HL-60/S4 treated with phorbol 12-myristate 13-acetate at 8.2 ng/mL for 4 days and 3 days (cell line): ENCODE results near the gene SEBOX.

ENCODE experiments used
- in situ Hi-C: fragments of 300-500 bp; cut with MboI; formaldehyde crosslinking; loops from 2 replicates; pipeline ENCODE4 v1.15.0; 2022; ENCODE audit warnings: low sequenced_read_pairs

Gene SEBOX

DNA sequence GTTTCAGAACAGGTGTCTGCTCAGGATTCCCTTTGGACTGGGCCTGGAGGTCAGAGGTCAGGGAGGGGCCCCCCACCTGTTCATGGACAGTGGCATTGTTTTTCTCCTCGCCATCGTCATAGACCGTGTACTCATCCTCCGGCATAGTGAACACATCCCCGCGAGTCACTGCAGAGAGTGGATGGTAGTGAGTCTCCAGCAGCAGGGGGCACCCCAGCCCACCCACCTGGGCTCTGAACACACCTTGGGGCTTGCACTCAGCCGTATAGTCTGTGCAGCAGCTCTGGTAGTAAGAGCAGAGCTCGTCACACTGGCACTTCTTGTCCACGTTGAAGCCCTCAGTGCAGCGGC, 4.7 kb upstream of the SEBOX start:
- in situ Hi-C loops: no loop called here

- in situ Hi-C loops: no loop called here
These were observed 4.1 kb upstream of the SEBOX start for GRCh38 chr17:28368915-28369683.

DNA sequence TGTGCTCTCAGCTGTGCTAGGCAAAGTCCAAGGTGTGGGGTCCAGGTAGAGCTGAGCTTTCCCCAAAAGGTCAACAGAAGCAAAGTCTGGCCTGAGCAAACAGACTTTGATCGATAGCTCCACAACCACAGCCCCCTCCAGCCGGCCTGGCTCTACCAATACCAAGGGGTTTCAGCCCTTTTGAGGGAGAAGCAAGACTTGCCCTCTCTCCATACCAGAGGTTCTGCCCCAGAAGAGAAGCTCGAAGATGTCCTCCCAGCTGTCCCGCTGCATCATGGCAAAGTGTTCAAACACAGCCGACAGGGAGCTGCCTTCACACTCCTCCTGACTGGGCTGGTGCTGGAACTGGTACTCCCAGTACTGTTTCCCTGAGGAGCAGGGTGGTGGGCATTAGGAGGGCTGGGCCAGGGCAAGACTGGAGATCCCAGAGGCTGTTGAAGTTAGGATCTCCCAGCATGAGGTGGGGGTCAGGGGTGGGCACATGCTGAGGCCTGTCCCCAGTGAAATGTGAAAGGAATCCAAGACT, 3.4 kb upstream of the SEBOX start:
- in situ Hi-C loops: no loop called here

DNA sequence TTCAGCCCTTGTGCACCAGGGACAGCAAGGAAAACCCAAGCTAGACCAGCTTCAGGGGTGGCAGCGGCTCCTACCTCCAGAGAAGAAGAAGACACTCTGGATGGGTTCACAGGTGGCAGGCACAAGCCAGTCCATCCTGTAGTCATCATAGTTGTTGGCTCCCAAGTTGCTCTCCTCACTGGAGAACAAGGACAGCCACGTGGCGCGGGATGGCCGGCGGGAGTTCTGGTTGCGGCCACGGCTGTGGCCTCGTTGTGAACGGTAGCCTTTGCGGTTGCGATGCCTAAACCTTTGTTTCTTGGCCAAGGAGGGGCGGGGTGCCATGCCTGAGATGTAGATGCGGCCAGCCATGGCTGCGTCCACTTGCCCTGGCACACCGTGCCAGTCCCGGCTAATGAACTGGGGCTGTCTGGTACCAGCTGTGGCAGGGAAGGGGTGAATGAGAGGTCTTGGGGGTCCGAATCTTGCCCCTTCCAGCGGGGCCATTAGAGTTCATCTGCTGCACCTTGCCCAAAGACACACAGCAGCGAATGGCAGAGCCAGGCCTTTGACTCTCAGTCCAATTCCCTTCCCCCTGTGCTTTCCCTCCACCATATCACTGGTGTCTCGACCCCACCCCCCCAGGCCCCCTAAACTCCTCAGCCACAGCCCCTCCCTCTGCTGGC, 2.8 kb upstream of the SEBOX start:
- in situ Hi-C loops: no loop called here

DNA sequence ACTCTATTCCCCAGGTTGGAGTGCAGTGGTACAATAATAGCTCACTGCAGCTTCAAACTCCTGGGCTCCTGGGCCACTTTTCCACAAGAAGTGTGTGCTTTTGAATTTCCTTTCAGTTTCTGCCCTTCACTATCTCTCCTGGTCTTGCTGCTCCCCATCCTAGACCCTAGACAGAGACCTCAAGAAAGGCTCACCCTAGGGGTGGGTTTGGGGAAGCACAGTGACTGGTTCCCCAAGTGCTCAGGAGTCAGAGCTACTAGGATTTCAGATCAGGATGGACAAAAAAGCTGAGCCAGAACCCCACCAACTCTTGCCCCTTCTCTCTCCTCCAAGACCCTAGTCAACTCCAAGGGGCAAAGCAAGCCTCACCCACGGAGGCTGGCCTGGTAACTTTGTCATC, 1.6 kb upstream of the SEBOX start:
- in situ Hi-C loops: no loop called here

DNA sequence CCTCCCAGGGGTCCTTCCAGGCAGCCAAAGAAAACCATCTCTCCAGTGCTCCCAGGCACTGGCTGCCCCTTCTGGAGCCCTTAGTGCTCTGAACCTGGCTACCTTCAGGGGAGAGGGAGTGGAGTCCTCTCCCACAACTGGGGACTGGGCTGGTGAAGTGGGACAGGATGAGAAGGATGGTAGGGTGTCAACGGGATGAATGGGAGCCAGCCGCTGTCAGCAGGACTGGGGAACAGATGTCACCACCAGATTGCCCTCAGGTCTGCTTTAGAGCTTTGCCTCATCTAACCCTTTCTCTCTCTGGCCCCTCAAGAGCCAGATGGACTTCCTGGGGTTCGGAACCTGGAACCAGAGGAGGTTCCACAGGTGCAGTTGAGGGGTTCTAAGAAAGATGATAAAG, 488 bp upstream of the SEBOX start:
- in situ Hi-C loops: no loop called here

- in situ Hi-C loops: no loop called here
These were observed 986 bp downstream of the SEBOX start for GRCh38 chr17:28363776-28364650.

DNA sequence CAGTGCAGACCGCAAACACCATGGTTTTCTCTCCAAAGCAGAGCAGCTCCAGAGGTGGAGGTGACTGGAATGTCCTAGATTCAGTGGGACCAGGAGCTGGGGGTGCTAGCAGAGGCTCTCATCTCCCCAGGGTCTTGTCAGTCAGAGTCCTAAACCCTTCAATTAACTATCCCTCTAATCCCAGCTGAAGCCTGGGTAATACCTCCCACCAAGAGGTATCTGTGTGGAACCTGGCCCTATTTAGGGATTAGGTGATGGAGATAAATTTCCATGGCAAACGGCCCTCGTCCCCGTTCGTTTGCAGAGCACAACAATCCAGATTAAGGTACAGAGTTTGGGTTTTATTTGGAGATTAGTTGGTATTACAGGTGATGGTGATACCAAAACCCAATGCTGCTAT, 1.8 kb downstream of the SEBOX start:
- in situ Hi-C loops: no loop called here

- in situ Hi-C loops: no loop called here
These were observed 7.2 kb downstream of the SEBOX start for GRCh38 chr17:28357901-28358197.

DNA sequence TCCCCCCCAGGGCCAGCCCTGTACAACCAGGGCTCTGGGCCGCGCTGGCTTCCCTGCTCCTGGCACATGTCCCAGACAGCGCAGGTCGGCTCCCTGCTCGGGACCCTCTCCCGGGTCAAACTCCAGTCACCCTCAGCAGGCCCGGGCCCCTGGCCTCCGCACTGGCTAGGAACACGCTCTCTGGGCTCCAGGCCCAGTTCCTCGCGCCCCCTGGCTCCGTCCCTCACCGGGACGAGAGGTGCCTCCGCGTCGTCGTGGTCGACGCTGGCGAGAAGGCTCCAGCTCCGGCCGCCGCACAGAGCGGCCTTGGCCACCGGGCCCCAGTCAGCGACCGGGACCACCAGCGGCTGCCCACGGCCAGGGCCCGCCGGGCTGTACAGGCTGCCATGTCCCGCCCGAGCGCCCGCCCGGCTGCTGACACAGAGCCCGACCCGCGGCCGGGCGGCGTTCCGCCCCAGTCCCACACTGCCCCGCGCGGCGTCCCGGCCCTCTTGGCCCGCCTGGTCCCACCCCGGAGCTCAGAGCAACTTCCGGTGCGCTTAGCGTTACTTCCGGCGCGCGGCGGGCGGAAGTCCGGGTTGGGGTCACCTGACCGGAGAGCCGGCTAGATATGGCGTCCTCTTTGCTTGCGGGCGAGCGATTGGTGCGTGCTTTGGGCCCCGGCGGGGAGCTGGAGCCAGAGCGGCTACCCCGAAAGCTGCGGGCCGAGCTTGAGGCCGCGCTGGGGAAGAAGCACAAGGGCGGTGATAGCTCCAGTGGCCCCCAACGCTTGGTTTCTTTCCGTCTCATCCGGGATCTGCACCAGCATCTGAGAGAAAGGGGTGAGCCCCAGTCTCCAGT, 7.7 kb downstream of the SEBOX start, which contains the start of gene POLDIP2:
TSS of gene POLDIP2 (minus strand) at position 467 of the 840 bp plus-strand sequence. CDS start at position 388, 79 bp downstream.
- in situ Hi-C loops: no loop called here

DNA sequence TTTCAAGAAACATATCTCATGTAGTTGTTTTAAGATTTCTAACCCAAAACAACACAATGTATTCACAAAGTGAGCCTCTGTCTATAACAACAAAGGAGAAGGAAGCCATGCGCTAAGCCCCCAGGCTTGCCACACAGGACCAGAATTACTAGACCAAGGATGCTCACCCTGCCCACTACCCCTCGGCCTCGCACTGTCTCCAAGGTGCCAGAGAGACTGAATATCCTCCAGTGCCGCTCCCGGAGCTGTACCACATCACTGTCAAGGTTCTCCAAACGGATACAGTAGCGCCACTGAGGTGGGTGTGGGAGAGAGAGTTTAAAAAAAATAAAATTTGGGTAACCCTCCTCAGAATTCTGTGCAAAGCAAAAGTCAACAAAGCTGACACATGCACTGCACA, 14.7 kb downstream of the SEBOX start:
- in situ Hi-C loops: no loop called here

GRCh38 chr17:28348979-28349378, 16.0 kb downstream of the SEBOX start:
- in situ Hi-C loops: no loop called here

DNA sequence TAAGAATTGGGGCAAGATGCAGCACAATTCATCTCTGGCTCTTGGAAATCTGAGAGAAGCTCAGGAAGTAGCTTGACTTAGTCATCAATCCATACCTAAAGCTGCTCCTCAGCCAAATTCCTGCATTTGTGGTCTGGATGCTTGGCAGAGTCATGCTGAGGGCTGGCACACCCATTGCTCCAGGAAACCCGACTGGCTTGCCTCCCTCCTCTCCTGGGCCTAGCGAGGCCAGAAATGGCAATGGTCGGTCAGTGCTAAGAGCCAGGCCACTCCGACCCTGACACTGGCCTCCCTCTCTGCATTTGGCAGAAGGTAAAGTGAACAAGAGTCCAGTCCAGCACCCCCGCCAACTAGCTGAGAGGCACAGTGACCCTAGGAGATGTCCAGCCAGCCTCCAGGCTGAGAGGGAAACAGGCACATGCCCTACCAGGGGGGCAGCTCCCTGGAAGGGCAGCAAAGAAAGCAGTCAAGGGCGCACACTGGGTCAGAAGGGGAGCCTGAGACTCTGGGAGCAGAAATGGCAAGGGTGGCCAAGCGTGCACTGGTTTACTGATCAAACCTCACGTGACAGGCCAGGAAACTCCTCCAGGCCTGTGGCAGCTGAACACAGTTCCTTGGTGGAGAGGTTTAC, 17.6 kb downstream of the SEBOX start:
- in situ Hi-C loops: no loop called here

DNA sequence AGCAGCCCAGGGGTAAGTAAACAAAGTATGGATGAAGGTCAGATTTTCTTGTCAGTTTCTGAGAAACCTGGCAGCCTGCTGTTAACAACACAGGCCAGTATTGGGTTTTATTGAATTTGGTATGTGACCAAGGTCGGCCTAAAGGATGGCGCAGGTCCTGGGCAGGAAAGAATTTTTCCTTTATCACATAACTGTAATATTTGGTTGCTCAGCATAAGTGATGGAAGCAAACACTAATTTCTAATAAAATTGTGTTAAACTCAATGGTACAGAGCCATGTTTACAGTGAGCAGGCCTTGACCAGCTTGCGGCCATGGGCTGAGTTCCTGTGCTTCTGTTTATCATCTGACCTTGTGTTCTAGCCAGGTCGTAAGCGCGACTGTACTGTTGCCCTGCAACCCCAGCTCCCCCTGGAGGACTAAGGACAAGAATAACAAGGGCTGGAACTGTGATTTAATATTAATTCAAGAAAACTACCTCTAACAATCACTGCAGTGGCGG, 18.2 kb downstream of the SEBOX start:
- in situ Hi-C loops: no loop called here

GRCh38 chr17:28346199-28346580, 18.8 kb downstream of the SEBOX start:
- in situ Hi-C loops: no loop called here

- in situ Hi-C loops: no loop called here
These were observed 19.4 kb downstream of the SEBOX start for GRCh38 chr17:28345419-28346198.

- in situ Hi-C loops: no loop called here
These were observed 20.5 kb downstream of the SEBOX start for GRCh38 chr17:28344435-28344901.

DNA sequence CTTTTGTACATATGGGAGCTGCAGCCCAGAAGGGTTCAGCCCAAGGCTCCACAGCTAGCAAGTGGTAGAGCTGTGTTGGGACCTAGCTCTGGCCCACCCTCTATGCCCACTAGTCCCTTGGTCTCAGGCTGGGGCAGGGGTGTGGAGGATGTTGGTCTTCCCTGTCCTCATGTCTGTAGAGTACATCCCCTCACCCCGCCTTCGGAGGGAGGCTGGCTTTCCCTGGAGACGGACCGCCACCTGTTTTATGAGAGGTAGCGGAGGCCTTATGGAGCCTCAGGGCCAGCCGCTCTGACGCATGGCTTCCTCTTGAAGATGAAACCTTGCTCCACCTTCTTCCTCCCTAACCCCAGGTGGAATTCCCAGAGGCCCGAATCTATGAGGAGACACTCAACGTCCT, 21.0 kb downstream of the SEBOX start:
- in situ Hi-C loops: no loop called here

- in situ Hi-C loops: no loop called here
These were observed 21.5 kb downstream of the SEBOX start for GRCh38 chr17:28343491-28343932.
